Activated B cell treated with CpG ODN at 0.5 μM for 24 hours (primary cell): Measurements from ENCODE around the gene SP110. TPM values are rescaled to one million over a fixed set of nuclear protein-coding genes. Genes with fewer than 3 reads are reported as not detected.

Experiments
- ATAC-seq: fragments of 200-7000 bp; cut with Tn5 transposase; one replicate; pipeline ENCODE4 v1.10.0; 2021; ENCODE audit warnings: low read depth, mild to moderate bottlenecking, moderate library complexity
- CTCF ChIA-PET: fragments of 350-600 bp; sonication (Branson Sonifier 250); formaldehyde crosslinking; loops from one replicate; lab custom pipeline; 2021; ENCODE audit warnings: antibody characterized with exemption; lab: Charles Lee
- POLR2A ChIA-PET: fragments of 350-600 bp; sonication (Branson Sonifier 250); formaldehyde crosslinking; loops from one replicate; lab custom pipeline; 2021; ENCODE audit warnings: antibody characterized with exemption; lab: Charles Lee
- DNase-seq: peaks from one replicate; pipeline ENCODE4 v3.0.0; 2022
- H3K27ac Mint-ChIP-seq: one replicate; pipeline ENCODE4 v1.8.0; 2020; ENCODE audit warnings: mixed read lengths
- H3K27me3 Mint-ChIP-seq: one replicate; pipeline ENCODE4 v1.8.0; 2021; ENCODE audit warnings: mixed read lengths
- H3K36me3 Mint-ChIP-seq: one replicate; pipeline ENCODE4 v1.8.0; 2021; ENCODE audit warnings: low read depth, mixed read lengths
- H3K4me1 Mint-ChIP-seq: one replicate; pipeline ENCODE4 v1.8.0; 2021; ENCODE audit warnings: mixed read lengths
- H3K4me3 Mint-ChIP-seq: one replicate; pipeline ENCODE4 v1.8.0; 2020; ENCODE audit warnings: mild to moderate bottlenecking, mixed read lengths
- H3K9me3 Mint-ChIP-seq: one replicate; pipeline ENCODE4 v1.8.0; 2020; ENCODE audit warnings: mixed read lengths
- intact Hi-C: fragments of 100-400 bp; cut with micrococcal nuclease; formaldehyde crosslinking; loops from one replicate; pipeline ENCODE4 v1.15.1; 2024
- total RNA-seq: library from RNA; stranded (reverse); gene quantifications from 2 replicates; pipeline ENCODE4 v1.2.3, GENCODE V29; 2022
- TF ChIP-seq, protein P1 (sequence below): fragments of 200-600 bp; IDR thresholded peaks from one replicate; pipeline ENCODE4 v1.8.0; 2022; ENCODE audit warnings: antibody characterized with exemption, mild to moderate bottlenecking

The SP110 gene
- total RNA-seq, 1 donor from 2014 or later = 147 TPM

DNA sequence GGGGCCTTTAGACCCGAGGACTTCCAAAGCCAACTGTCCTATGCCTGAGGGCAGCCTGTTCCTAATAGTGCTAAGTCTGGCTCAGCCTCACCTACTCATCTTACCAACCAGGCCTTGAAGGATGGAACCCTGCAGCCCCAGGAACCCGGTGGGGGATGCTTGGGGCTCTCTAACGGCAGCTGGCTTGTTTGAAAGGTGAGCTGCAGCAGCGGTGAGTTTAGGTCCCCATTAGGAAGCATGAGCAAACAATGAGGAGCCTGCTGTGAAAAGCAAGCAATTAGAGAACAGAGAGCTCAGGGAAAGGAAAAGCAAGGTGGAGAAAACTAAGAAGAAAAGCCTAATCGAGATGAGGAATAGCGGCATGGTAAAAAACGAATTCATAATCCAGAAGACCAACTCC is 39.9 kb downstream of the SP110 start:
- DNase-seq (no peak), ATAC-seq (no peak)
- H3K36me3 Mint-ChIP-seq = peaks cover 98% of the 10 kb centered on the region
- no peak overlapping the region for H3K4me3 Mint-ChIP-seq
- H3K27me3 Mint-ChIP-seq = no peaks in the 10 kb centered on the region
- TF ChIP-seq, protein P1, sequence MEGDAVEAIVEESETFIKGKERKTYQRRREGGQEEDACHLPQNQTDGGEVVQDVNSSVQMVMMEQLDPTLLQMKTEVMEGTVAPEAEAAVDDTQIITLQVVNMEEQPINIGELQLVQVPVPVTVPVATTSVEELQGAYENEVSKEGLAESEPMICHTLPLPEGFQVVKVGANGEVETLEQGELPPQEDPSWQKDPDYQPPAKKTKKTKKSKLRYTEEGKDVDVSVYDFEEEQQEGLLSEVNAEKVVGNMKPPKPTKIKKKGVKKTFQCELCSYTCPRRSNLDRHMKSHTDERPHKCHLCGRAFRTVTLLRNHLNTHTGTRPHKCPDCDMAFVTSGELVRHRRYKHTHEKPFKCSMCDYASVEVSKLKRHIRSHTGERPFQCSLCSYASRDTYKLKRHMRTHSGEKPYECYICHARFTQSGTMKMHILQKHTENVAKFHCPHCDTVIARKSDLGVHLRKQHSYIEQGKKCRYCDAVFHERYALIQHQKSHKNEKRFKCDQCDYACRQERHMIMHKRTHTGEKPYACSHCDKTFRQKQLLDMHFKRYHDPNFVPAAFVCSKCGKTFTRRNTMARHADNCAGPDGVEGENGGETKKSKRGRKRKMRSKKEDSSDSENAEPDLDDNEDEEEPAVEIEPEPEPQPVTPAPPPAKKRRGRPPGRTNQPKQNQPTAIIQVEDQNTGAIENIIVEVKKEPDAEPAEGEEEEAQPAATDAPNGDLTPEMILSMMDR = no peak
- H3K4me1 Mint-ChIP-seq = no peaks in the 10 kb centered on the region
- H3K27ac Mint-ChIP-seq = no peak overlapping the region
- intact Hi-C loops = no loop called here
- CTCF ChIA-PET = no interaction called here
- H3K9me3 Mint-ChIP-seq = no peaks in the 10 kb centered on the region
- POLR2A ChIA-PET = no interaction called here

DNA sequence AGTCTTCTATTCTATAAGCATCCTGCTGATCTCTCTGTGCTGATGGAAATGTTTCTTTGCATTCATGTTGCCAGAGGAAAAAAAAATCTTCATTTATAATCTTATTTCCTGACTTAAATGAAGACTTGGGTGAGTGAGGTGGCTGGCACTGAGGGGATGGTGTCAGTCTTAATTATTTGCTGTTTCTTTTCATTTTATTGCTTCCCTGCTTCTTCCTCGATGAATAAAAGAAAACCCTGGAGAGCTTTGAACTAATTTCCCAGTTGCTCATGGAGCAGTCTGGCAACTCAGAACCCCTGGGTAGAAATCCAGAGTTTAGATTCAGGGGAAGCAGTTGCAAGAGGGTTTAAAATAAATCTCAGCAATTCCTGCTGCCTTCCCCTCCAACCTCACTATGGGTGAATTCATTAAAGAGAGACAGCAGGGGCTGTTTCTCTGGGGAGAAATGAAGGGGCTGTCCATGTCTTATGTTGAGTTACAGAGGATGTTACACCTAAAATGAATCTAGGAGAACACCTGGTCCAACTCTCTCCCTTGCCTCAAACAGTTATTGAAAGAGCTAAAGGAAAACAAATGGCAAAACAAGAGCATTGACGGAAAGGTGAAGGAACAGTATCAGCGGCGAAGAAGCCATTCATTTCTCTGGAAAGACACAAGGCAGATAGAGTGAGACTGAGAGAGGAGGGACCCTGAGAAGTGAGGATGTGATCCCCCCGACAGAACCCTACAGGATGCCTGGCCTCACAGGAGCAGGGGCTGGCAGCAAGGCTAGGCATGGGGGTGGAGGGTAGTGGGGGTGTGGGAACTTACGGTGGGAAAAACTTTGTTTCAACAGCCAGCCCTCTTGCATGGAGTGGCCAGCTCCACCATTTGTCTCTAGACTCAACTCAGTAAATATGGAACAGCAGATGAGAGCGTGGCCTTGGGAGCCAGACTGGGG is 41.0 kb downstream of the SP110 start:
- ATAC-seq (no peak), DNase-seq (no peak)
- ChIA-PET CTCF (no interaction called here), POLR2A (interaction anchor here (0.5 to 0.8 kb wide), 2 partner anchors 57 to 206 kb away, joined by 4 to 7 read pairs; no protein-coding TSS in a partner anchor)
- Mint-ChIP-seq H3K36me3 (peaks cover 98% of the 10 kb centered on the region), H3K27me3 (no peaks in the 10 kb centered on the region), H3K4me3 (no peak overlapping the region), H3K9me3 (no peaks in the 10 kb centered on the region), H3K27ac (peak overlapping the region; percentile 46), H3K4me1 (no peaks in the 10 kb centered on the region)
- intact Hi-C loops = no loop called here
- TF ChIP-seq, protein P1 = no peak

- H3K27me3 Mint-ChIP-seq = no peaks in the 10 kb centered on the region
- no peaks in the 10 kb centered on the region for H3K9me3 Mint-ChIP-seq
- ChIA-PET CTCF (no interaction called here), POLR2A (no interaction called here)
- DNase-seq (no peak), ATAC-seq (no peak)
- intact Hi-C loops = no loop called here
- H3K36me3 Mint-ChIP-seq = peaks cover 98% of the 10 kb centered on the region
- no peaks in the 10 kb centered on the region for H3K4me1 Mint-ChIP-seq
- TF ChIP-seq, protein P1 = no peak
- no peak overlapping the region for H3K4me3 Mint-ChIP-seq
- no peak overlapping the region for H3K27ac Mint-ChIP-seq
Observed at GRCh38 chr2:230176996-230177395, 42.8 kb downstream of the SP110 start.

GRCh38 chr2:230174466-230174865 is 45.3 kb downstream of the SP110 start:
- intact Hi-C loops = no loop called here
- no peak for DNase-seq
- ATAC-seq = no peak
- Mint-ChIP-seq H3K27me3 (no peaks in the 10 kb centered on the region), H3K9me3 (no peaks in the 10 kb centered on the region), H3K36me3 (peaks cover 98% of the 10 kb centered on the region), H3K4me1 (no peaks in the 10 kb centered on the region), H3K27ac (no peak overlapping the region), H3K4me3 (no peak overlapping the region)
- POLR2A ChIA-PET = no interaction called here
- TF ChIP-seq, protein P1 = no peak
- CTCF ChIA-PET = no interaction called here

- intact Hi-C loops = no loop called here
- POLR2A ChIA-PET = no interaction called here
- peak overlapping the region; percentile 35 for H3K27ac Mint-ChIP-seq
- no peaks in the 10 kb centered on the region for H3K9me3 Mint-ChIP-seq
- DNase-seq = no peak
- H3K4me3 Mint-ChIP-seq = no peak overlapping the region
- no peak for ATAC-seq
- CTCF ChIA-PET = no interaction called here
- H3K4me1 Mint-ChIP-seq = no peaks in the 10 kb centered on the region
- H3K27me3 Mint-ChIP-seq = no peaks in the 10 kb centered on the region
- TF ChIP-seq, protein P1 = no peak
- peaks cover 95% of the 10 kb centered on the region for H3K36me3 Mint-ChIP-seq
Observed at GRCh38 chr2:230172852-230173251, 46.9 kb downstream of the SP110 start.
